Body of pancreas (tissue), 4 donors: ENCODE results near the gene BANK1. TPM values are rescaled to one million over a fixed set of nuclear protein-coding genes. Genes with fewer than 3 reads are reported as not detected.

Experiments
- ATAC-seq: fragments of 150-250 bp; one replicate; pipeline ENCODE4 v1.9.1; 2016
- DNase-seq, 4 donors: peaks; one replicate each; pipeline ENCODE4 v3.0.0-alpha.2; 2019
- H3K27ac ChIP-seq, 4 donors: fragments of 200-600 bp; sonication (generic); 1 replicate in 3 of 4; 2 replicates in 1 of 4; pipeline versions ENCODE4 v1.5.1 to v1.6.1; 2016 to 2019; ENCODE audit warnings: mild to moderate bottlenecking in 1 of 4, mixed read lengths in 1 of 4, moderate library complexity in 1 of 4
- H3K27me3 ChIP-seq, 2 donors: fragments of 200-600 bp; sonication (generic); one replicate each; pipeline ENCODE4 v1.6.0; 2016; ENCODE audit warnings: mild to moderate bottlenecking in 1 of 2
- H3K36me3 ChIP-seq, 2 donors: fragments of 200-600 bp; sonication (generic); replicated peaks in 1 of 2; 2 replicates each; pipeline ENCODE4 v1.5.1; 2016; ENCODE audit warnings: low read depth in 2 of 2; ENCODE audit not compliant: insufficient read depth in 1 of 2
- H3K4me1 ChIP-seq: fragments of 200-600 bp; sonication (generic); one replicate; pipeline ENCODE4 v1.6.0; 2016
- H3K4me3 ChIP-seq, 2 donors: fragments of 200-600 bp; sonication (generic); 1 replicate in 1 of 2; 2 replicates in 1 of 2; pipeline ENCODE4 v1.5.1; 2016 to 2019
- H3K9me3 ChIP-seq, 3 donors: fragments of 200-600 bp; sonication (generic); 1 replicate in 2 of 3; 2 replicates in 1 of 3; pipeline ENCODE4 v1.5.1; 2016
- POLR2A ChIP-seq, 3 donors: fragments of 450-650 bp; IDR thresholded peaks; one replicate each; pipeline ENCODE4 v1.6.1; 2016; ENCODE audit warnings: antibody characterized with exemption in 3 of 3, mild to moderate bottlenecking in 2 of 3
- WGBS, 2 donors: methylation state at CpG; one replicate each; pipeline ENCODE4 v1.1.5; 2017; 5-methylcytosine and 5-hydroxymethylcytosine counted together
- intact Hi-C: fragments of 100-400 bp; cut with DNase I; formaldehyde crosslinking; loops from one replicate; pipeline ENCODE4 v1.15.1; 2023
- total RNA-seq, 2 donors: library from RNA; depleted of rRNA; stranded (reverse); fragments of >200 nt; gene quantifications; one replicate each; pipeline ENCODE4 v1.1.0, GENCODE V29; 2016
- TF ChIP-seq, protein P1 (sequence below), 7 experiments: fragments of 450-650 bp in 4 of 7; fragments of 200-600 bp in 3 of 7; sonication (generic) in 3 of 7; IDR thresholded peaks; one replicate each; pipeline ENCODE4 v1.5.1; 2016 to 2019; ENCODE audit warnings: antibody characterized with exemption in 7 of 7

BANK1 gene
- total RNA-seq, 2 donors from 2014 or later: 1.0 to 2.0 TPM

DNA sequence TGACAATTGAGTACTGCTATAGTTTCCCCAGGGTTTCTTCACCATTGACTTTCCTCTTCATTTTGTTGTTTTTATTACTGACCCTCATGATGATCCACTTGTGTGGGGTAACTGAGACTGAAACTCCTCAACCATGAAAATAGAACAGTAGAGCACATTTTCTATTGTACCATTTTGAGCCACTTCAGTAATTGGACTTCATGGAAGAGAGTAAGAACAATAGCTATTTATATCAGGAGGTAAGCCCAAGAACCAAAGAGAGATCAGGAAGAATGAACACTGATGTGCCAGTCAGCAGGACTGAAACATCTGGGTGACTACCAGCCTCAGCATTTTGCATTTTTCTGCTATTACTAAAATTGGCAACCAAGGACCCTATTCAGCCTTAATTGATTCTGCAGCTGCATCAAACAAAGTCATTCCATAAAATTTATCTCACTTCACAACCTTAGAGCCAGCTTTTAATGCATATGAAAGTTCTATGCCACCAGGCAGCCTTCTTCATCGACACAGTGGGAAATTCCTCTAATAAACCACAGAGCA, 151.4 kb downstream of the BANK1 start:
- no peaks in the 10 kb centered on the region for H3K27me3 ChIP-seq
- 55 to 64% methylated on average over 1 of the region's 1 CpG for whole genome bisulfite sequencing, 2 donors
- intact Hi-C loops: no loop called here
- H3K27ac ChIP-seq: no peak overlapping the region
- no peak for ATAC-seq
- no peaks in the 10 kb centered on the region for H3K4me1 ChIP-seq
- H3K36me3 ChIP-seq: no peaks in the 10 kb centered on the region
- H3K4me3 ChIP-seq: no peak overlapping the region
- H3K9me3 ChIP-seq: no peaks in the 10 kb centered on the region
- no peak for DNase-seq
- TF ChIP-seq, protein P1, sequence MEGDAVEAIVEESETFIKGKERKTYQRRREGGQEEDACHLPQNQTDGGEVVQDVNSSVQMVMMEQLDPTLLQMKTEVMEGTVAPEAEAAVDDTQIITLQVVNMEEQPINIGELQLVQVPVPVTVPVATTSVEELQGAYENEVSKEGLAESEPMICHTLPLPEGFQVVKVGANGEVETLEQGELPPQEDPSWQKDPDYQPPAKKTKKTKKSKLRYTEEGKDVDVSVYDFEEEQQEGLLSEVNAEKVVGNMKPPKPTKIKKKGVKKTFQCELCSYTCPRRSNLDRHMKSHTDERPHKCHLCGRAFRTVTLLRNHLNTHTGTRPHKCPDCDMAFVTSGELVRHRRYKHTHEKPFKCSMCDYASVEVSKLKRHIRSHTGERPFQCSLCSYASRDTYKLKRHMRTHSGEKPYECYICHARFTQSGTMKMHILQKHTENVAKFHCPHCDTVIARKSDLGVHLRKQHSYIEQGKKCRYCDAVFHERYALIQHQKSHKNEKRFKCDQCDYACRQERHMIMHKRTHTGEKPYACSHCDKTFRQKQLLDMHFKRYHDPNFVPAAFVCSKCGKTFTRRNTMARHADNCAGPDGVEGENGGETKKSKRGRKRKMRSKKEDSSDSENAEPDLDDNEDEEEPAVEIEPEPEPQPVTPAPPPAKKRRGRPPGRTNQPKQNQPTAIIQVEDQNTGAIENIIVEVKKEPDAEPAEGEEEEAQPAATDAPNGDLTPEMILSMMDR (IDR thresholded peaks at IDR 0.05): no peak
- TF ChIP-seq POLR2A (IDR thresholded peaks at IDR 0.05): no peak

DNA sequence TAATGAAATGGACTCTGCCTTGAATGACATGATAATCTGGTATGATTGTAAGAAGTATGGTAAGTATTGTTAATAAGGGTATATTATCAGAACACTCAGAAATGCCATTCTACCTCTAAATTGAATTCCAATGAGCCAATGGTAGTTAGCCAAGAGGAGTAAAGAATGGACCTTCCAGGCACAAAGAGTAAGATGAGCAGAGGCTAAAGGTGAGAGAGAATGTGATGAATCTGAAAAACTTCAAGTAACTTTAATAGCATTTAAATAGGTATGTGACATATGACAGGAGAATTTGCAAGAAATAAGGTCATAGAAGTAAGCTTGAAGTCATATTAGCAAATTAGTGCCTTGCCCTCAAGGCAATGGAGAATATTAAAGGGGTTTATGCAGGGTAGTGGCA, 152.4 kb downstream of the BANK1 start:
- DNase-seq (no peak), ATAC-seq (no peak)
- no peak overlapping the region for H3K27ac ChIP-seq
- H3K36me3 ChIP-seq: no peaks in the 10 kb centered on the region
- H3K4me1 ChIP-seq: no peaks in the 10 kb centered on the region
- no peaks in the 10 kb centered on the region for H3K27me3 ChIP-seq
- no peaks in the 10 kb centered on the region for H3K9me3 ChIP-seq
- no peak overlapping the region for H3K4me3 ChIP-seq
- intact Hi-C loops: no loop called here
- TF ChIP-seq, protein P1 (IDR thresholded peaks at IDR 0.05): no peak
- TF ChIP-seq POLR2A (IDR thresholded peaks at IDR 0.05): no peak

DNA sequence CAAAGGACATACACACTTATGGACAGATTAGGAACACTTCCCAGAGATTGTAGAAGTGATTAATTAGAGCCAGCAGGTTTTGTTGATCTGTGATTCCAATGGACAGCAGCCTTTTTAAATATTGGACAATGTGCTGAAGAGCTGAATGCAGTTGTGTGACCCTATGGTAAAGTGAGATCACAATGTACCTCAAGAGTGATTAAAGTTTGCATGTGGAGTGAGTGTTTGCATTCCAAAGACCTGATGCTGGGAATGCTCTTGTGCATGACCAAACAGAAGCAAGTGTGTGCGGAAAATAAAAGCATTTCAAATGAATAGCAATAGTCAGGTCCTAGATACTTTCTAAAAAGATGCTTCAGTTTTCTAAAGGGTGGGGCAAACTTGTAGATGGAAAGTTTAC, 154.1 kb downstream of the BANK1 start:
- Histone ChIP-seq H3K36me3 (no peaks in the 10 kb centered on the region), H3K4me3 (no peak overlapping the region), H3K27ac (no peak overlapping the region), H3K27me3 (no peaks in the 10 kb centered on the region), H3K9me3 (no peaks in the 10 kb centered on the region), H3K4me1 (no peaks in the 10 kb centered on the region)
- ATAC-seq: no peak
- intact Hi-C loops: no loop called here
- no peak for DNase-seq
- 35 to 50% methylated on average over 1 of the region's 1 CpG for WGBS, 2 donors
- no peak for TF ChIP-seq POLR2A (IDR thresholded peaks at IDR 0.05)
- TF ChIP-seq, protein P1 (IDR thresholded peaks at IDR 0.05): no peak

DNA sequence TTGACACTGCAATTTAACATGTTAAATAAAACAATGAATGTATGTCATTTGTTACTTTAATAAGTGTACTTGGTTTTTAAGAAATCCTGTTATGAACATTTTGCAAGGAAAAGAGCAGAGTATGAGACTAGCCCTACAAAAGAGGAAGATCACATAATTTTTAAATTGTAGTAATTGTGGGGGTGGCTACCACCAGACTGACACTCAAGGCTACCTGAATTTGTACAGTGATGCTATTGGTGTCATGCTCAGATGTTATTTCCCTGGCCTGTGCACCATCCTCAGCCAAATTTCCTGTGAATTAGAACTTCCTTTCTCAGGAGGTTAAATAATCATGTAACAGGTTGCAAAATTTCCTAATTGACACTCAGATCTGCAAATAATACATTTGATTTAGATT, 157.5 kb downstream of the BANK1 start:
- Histone ChIP-seq H3K4me1 (peaks cover 4% of the 10 kb centered on the region), H3K27ac (no peak overlapping the region), H3K27me3 (no peaks in the 10 kb centered on the region), H3K36me3 (no peaks in the 10 kb centered on the region), H3K9me3 (no peaks in the 10 kb centered on the region), H3K4me3 (no peak overlapping the region)
- TF ChIP-seq POLR2A (IDR thresholded peaks at IDR 0.05): no peak
- TF ChIP-seq, protein P1 (IDR thresholded peaks at IDR 0.05): no peak
- ATAC-seq (no peak), DNase-seq (no peak)
- intact Hi-C loops: no loop called here

DNA sequence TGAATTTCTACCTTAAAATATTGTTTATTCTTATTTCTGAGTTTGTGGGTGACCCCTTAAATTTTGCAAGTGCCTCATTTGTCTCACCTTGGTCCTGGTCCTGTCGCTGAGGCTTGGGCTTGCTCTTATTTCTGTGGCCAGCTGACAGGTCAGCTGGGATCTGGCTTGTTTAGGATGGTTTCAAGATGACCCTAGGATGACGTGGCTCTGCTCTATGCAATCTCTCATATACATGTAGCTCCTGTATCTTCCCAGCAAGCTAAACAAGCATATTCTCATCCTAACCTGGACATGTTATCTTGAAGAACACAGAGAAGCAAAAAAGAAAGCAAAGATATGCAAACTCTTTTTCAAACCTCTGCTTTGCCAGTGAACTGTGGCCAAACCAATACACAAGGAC, 158.4 kb downstream of the BANK1 start:
- 50 to 58% methylated on average over 2 of the region's 2 CpGs for WGBS, 2 donors

More for the DNA sequence above, 158.4 kb downstream of the BANK1 start:
- intact Hi-C loops: no loop called here
- TF ChIP-seq, protein P1 (IDR thresholded peaks at IDR 0.05): no peak
- no peak for TF ChIP-seq POLR2A (IDR thresholded peaks at IDR 0.05)
- ATAC-seq (no peak), DNase-seq (no peak)
- H3K27me3 ChIP-seq: no peaks in the 10 kb centered on the region
- peaks cover 13% of the 10 kb centered on the region for H3K4me1 ChIP-seq
- H3K9me3 ChIP-seq: no peaks in the 10 kb centered on the region
- no peak overlapping the region for H3K4me3 ChIP-seq
- H3K27ac ChIP-seq: no peak overlapping the region
- no peaks in the 10 kb centered on the region for H3K36me3 ChIP-seq
